ENCODE results near the gene KCNA2. TPM values are rescaled to one million over a fixed set of nuclear protein-coding genes. Genes with fewer than 3 reads are reported as not detected.
A peak's percentile ranks its signal among the peaks of the same experiment; 100 is the strongest.

The KCNA2 gene
- total RNA-seq, 1 experiment from 2014 or later, result not detected

GRCh38 chr1:110555807-110556470, 50.2 kb downstream of the KCNA2 start:
- Histone ChIP-seq H3K79me2 (ENCODE audit: low read length) (no peaks in the 10 kb centered on the region), H3K9me2 (replicated peaks; ENCODE audit: insufficient read depth, low read length) (no peaks in the 10 kb centered on the region), H3K4me1 (ENCODE audit: low read length) (peaks cover 5% of the 10 kb centered on the region; the same call in 1 of the 2 replicates), H3K9me3 (ENCODE audit: low read length) (no peaks in the 10 kb centered on the region), H4K20me1 (ENCODE audit: insufficient read depth, low read depth, low read length) (no peaks in the 10 kb centered on the region), H3K4me3 (ENCODE audit: low read length) (no peak overlapping the region), H3K27ac (ENCODE audit: low read length) (no peak overlapping the region), H3K4me2 (ENCODE audit: low read depth, low read length, poor library complexity, severe bottlenecking) (no peak overlapping the region), H2AFZ (ENCODE audit: low read length) (no peak overlapping the region), H3K27me3 (ENCODE audit: low read length) (0 out of 2 replicates have a peak, but pooled peaks cover 3% of the 10 kb centered on the region), H3K9ac (ENCODE audit: low read length) (no peak overlapping the region), H3K36me3 (ENCODE audit: insufficient read depth, low read length) (no peaks in the 10 kb centered on the region)
- DNase-seq, result no peak

DNA sequence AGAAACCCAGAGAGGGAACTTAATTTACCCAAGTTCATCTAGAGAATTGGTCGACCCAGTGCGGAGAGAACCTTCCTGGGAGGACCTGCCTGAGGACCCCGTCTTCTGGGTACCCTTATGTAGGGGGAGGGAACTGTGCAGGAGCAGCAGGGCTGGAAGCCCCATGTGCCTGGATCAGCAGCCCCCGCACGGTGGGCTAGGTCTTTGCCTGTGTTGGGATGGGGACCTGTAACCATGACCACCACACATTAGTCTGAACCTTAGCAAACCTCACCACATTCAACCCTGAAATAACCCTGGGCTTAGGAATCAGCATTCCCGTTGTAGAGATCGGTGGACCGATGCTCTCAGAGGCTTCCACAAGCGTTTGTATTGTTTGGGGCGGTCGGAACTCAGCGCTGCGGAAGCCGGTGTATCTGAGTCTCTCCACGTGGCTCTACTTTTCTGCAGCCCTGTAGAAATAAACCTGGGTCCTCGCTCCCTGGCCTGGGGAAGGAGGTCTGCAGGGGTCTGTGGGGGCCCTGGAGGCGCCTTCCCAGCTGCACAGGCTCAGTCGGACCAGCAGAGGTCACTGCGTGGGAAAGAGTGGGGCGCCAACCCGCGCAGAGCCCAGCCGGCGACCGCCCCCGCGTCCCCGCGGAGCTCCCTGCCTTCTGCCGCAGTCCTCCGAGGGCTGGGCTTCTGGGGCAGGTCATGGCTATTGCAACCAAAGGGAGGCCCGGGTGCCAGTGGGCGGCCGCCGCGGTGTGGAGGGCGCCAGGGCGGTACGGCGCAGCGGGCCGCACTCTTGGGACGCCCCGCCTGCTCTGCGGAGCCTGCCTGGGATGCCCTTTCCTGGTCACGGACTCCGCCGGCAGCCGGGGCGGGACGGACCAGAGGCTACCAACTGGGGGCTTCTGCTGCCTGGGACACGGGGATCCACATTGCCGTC, 51.0 kb downstream of the KCNA2 start:
- Histone ChIP-seq H3K9me2 (replicated peaks; ENCODE audit: insufficient read depth, low read length) (no peaks in the 10 kb centered on the region), H4K20me1 (ENCODE audit: insufficient read depth, low read depth, low read length) (no peaks in the 10 kb centered on the region), H3K4me3 (ENCODE audit: low read length) (no peak overlapping the region), H3K79me2 (ENCODE audit: low read length) (no peaks in the 10 kb centered on the region), H3K27ac (ENCODE audit: low read length) (no peak overlapping the region), H3K36me3 (ENCODE audit: insufficient read depth, low read length) (no peaks in the 10 kb centered on the region), H3K27me3 (ENCODE audit: low read length) (0 out of 2 replicates have a peak, but pooled peaks cover 3% of the 10 kb centered on the region), H2AFZ (ENCODE audit: low read length) (no peak overlapping the region), H3K4me1 (ENCODE audit: low read length) (peaks cover 6% of the 10 kb centered on the region), H3K4me2 (ENCODE audit: low read depth, low read length, poor library complexity, severe bottlenecking) (no peak overlapping the region), H3K9ac (ENCODE audit: low read length) (no peak overlapping the region), H3K9me3 (ENCODE audit: low read length) (no peaks in the 10 kb centered on the region)
- DNase-seq, result no peak

DNA sequence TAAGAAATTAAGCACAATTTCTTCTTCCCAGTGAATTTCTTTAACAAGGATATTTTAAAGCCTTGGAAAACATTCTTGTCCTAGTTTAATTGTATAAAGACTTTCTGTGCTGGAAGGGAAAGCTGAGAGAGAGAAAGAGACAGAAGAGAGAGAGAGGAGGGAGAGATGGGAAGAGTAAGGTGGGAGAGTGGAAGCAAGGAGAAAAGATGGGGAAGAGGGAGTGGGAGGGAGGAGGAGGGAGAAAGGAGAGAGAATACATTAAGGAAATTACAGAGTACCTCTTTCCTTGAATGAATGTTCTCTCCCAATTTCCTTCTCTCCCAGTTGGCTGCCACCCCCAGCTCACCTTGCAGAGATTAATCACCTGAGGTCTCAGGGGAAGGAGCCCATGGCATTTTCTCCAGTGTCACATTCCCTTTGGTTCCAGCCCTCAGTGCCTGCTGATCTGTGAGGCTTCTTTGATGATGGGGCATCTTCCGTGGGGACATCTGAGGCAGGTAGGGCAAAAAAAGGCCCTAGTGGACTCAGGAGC, 54.8 kb downstream of the KCNA2 start:
- no peak for DNase-seq
- Histone ChIP-seq H3K4me3 (ENCODE audit: low read length) (no peak overlapping the region), H3K27me3 (ENCODE audit: low read length) (0 out of 2 replicates have a peak, but pooled peaks cover 3% of the 10 kb centered on the region), H2AFZ (ENCODE audit: low read length) (no peak overlapping the region), H3K4me2 (ENCODE audit: low read depth, low read length, poor library complexity, severe bottlenecking) (no peak overlapping the region), H4K20me1 (ENCODE audit: insufficient read depth, low read depth, low read length) (no peaks in the 10 kb centered on the region), H3K79me2 (ENCODE audit: low read length) (no peaks in the 10 kb centered on the region), H3K9me3 (ENCODE audit: low read length) (no peaks in the 10 kb centered on the region), H3K27ac (ENCODE audit: low read length) (no peak overlapping the region), H3K9me2 (replicated peaks; ENCODE audit: insufficient read depth, low read length) (no peaks in the 10 kb centered on the region), H3K9ac (ENCODE audit: low read length) (no peak overlapping the region), H3K36me3 (ENCODE audit: insufficient read depth, low read length) (no peaks in the 10 kb centered on the region), H3K4me1 (ENCODE audit: low read length) (peaks cover 13% of the 10 kb centered on the region)

- Histone ChIP-seq H3K9me2 (replicated peaks; ENCODE audit: insufficient read depth, low read length) (no peaks in the 10 kb centered on the region), H4K20me1 (ENCODE audit: insufficient read depth, low read depth, low read length) (no peaks in the 10 kb centered on the region), H3K9ac (ENCODE audit: low read length) (no peak overlapping the region), H3K27me3 (ENCODE audit: low read length) (0 out of 2 replicates have a peak, but pooled peaks cover 3% of the 10 kb centered on the region), H3K4me1 (ENCODE audit: low read length) (peaks cover 11% of the 10 kb centered on the region), H3K4me2 (ENCODE audit: low read depth, low read length, poor library complexity, severe bottlenecking) (no peak overlapping the region), H3K36me3 (ENCODE audit: insufficient read depth, low read length) (no peaks in the 10 kb centered on the region), H3K79me2 (ENCODE audit: low read length) (no peaks in the 10 kb centered on the region), H3K4me3 (ENCODE audit: low read length) (no peak overlapping the region), H3K27ac (ENCODE audit: low read length) (no peak overlapping the region), H3K9me3 (ENCODE audit: low read length) (no peaks in the 10 kb centered on the region), H2AFZ (ENCODE audit: low read length) (no peak overlapping the region)
- DNase-seq, result no peak
These were observed 56.3 kb downstream of the KCNA2 start for GRCh38 chr1:110549831-110550230.

DNA sequence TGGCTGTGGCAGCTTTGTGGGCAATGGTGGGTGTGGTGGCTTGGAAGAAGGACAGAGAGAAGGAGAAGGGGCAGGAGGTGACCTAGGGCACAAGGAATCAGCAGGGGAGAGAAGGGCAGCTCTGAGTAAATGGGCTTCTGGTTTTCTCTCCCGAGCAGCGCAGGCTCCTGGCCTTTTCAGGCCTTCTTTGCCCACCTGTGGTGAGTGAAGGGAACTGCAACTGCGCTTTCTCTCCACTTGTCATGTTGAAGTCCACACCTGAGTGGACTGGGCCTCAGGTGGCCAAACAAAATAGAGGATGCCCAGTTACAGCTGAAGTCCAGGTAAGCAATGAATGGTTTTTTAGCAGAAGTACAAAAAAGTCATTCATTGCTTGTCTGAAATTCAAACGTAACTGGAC, 57.8 kb downstream of the KCNA2 start:
- Histone ChIP-seq H3K4me3 (ENCODE audit: low read length) (no peak overlapping the region), H3K27me3 (ENCODE audit: low read length) (0 out of 2 replicates have a peak, but pooled peaks cover 3% of the 10 kb centered on the region), H2AFZ (ENCODE audit: low read length) (no peak overlapping the region), H3K4me1 (ENCODE audit: low read length) (peaks cover 11% of the 10 kb centered on the region), H3K9me2 (replicated peaks; ENCODE audit: insufficient read depth, low read length) (no peaks in the 10 kb centered on the region), H3K9ac (ENCODE audit: low read length) (no peak overlapping the region), H3K79me2 (ENCODE audit: low read length) (no peaks in the 10 kb centered on the region), H3K4me2 (ENCODE audit: low read depth, low read length, poor library complexity, severe bottlenecking) (no peak overlapping the region), H3K36me3 (ENCODE audit: insufficient read depth, low read length) (no peaks in the 10 kb centered on the region), H3K9me3 (ENCODE audit: low read length) (no peaks in the 10 kb centered on the region), H3K27ac (ENCODE audit: low read length) (no peak overlapping the region), H4K20me1 (ENCODE audit: insufficient read depth, low read depth, low read length) (no peaks in the 10 kb centered on the region)
- DNase-seq, result peak; percentile 80

- Histone ChIP-seq H3K4me2 (ENCODE audit: low read depth, low read length, poor library complexity, severe bottlenecking) (no peak overlapping the region), H2AFZ (ENCODE audit: low read length) (no peak overlapping the region), H4K20me1 (ENCODE audit: insufficient read depth, low read depth, low read length) (no peaks in the 10 kb centered on the region), H3K79me2 (ENCODE audit: low read length) (no peaks in the 10 kb centered on the region), H3K36me3 (ENCODE audit: insufficient read depth, low read length) (no peaks in the 10 kb centered on the region), H3K4me3 (ENCODE audit: low read length) (no peak overlapping the region), H3K9ac (ENCODE audit: low read length) (no peak overlapping the region), H3K9me2 (replicated peaks; ENCODE audit: insufficient read depth, low read length) (no peaks in the 10 kb centered on the region), H3K27me3 (ENCODE audit: low read length) (0 out of 2 replicates have a peak, but pooled peaks cover under 1% of the 10 kb centered on the region), H3K4me1 (ENCODE audit: low read length) (peaks cover 11% of the 10 kb centered on the region), H3K27ac (ENCODE audit: low read length) (no peak overlapping the region), H3K9me3 (ENCODE audit: low read length) (no peaks in the 10 kb centered on the region)
- no peak for DNase-seq
These were observed 59.1 kb downstream of the KCNA2 start for GRCh38 chr1:110547017-110547416.

- Histone ChIP-seq H4K20me1 (ENCODE audit: insufficient read depth, low read depth, low read length) (no peaks in the 10 kb centered on the region), H3K36me3 (ENCODE audit: insufficient read depth, low read length) (no peaks in the 10 kb centered on the region), H3K9ac (ENCODE audit: low read length) (no peak overlapping the region), H3K4me3 (ENCODE audit: low read length) (no peak overlapping the region), H3K79me2 (ENCODE audit: low read length) (no peaks in the 10 kb centered on the region), H3K27ac (ENCODE audit: low read length) (no peak overlapping the region), H3K9me3 (ENCODE audit: low read length) (no peaks in the 10 kb centered on the region), H3K9me2 (replicated peaks; ENCODE audit: insufficient read depth, low read length) (no peaks in the 10 kb centered on the region), H3K4me1 (ENCODE audit: low read length) (peaks cover 11% of the 10 kb centered on the region), H3K27me3 (ENCODE audit: low read length) (no peaks in the 10 kb centered on the region), H3K4me2 (ENCODE audit: low read depth, low read length, poor library complexity, severe bottlenecking) (no peak overlapping the region), H2AFZ (ENCODE audit: low read length) (no peak overlapping the region)
- DNase-seq, result no peak
These were observed 60.7 kb downstream of the KCNA2 start for GRCh38 chr1:110545492-110545891.

GRCh38 chr1:110544753-110545152, 61.4 kb downstream of the KCNA2 start:
- Histone ChIP-seq H3K4me2 (ENCODE audit: low read depth, low read length, poor library complexity, severe bottlenecking) (no peak overlapping the region), H3K36me3 (ENCODE audit: insufficient read depth, low read length) (no peaks in the 10 kb centered on the region), H3K27me3 (ENCODE audit: low read length) (no peaks in the 10 kb centered on the region), H2AFZ (ENCODE audit: low read length) (no peak overlapping the region), H3K9me3 (ENCODE audit: low read length) (no peaks in the 10 kb centered on the region), H4K20me1 (ENCODE audit: insufficient read depth, low read depth, low read length) (no peaks in the 10 kb centered on the region), H3K27ac (ENCODE audit: low read length) (no peak overlapping the region), H3K4me1 (ENCODE audit: low read length) (peaks cover 6% of the 10 kb centered on the region), H3K9ac (ENCODE audit: low read length) (no peak overlapping the region), H3K9me2 (replicated peaks; ENCODE audit: insufficient read depth, low read length) (no peaks in the 10 kb centered on the region), H3K4me3 (ENCODE audit: low read length) (no peak overlapping the region), H3K79me2 (ENCODE audit: low read length) (no peaks in the 10 kb centered on the region)
- no peak for DNase-seq
